Measurements from ENCODE around the gene DTL.

The DTL gene

DNA sequence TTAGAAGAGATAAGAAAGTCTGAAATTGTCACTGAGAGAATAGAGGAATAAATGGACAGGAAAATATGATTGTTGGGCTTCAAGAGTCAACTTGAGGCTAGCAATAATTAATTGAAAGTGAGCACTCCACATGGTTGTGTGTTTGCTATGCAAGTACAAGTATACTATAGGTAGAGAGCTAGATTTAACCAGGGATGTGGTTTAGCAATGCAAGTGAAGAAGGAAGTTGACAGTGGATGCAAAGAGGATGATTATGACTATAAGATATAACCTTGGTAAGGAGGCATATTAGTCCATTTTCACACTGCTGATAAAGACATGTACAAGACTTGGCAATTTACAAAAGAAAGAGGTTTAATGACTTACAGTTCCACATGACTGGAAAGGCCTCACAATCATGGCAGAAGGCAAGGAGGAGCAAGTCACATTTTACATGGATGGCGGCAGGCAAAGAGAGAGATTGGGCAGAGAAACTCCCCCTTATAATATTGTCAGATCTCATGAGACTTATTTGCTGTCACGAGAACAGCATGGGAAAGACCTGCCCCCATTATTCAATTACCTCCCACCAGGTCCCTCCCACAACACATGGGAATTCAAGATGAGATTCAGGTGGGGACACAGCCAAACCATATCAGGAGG, 47.3 kb downstream of the DTL start:
- no peak for DNase-seq (ENCODE audit: extremely low read depth in 1 of 2, low read depth in 1 of 2)

DNA sequence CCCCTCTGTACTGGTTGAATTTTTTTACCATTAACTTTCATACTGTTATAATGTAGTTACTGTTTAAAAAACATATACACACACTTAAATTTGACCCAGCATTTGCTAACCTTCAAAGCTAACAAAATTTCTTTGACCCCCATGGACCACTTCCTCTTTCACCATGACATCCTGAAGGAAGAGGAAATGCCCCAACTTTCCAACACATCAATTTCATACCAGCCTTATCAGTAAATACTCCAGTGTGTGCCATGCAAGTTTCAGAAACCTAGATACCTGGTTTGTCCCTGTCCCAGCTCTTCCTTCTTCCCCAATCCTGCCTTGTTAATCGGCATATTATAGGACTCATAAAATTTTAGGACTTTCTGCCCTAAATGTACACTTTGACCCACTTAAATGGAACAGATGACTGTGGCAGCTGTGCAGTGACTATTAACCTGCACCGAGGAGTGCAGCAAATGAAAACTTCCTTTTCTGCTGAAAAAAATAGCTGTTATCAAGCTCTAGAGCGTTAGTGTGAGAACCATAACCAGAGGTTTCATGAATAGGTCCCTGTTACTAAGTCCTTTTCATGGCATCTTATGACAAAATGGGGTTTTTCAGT, 54.1 kb downstream of the DTL start:
- no peak for DNase-seq (ENCODE audit: extremely low read depth in 1 of 2, low read depth in 1 of 2)

DNA sequence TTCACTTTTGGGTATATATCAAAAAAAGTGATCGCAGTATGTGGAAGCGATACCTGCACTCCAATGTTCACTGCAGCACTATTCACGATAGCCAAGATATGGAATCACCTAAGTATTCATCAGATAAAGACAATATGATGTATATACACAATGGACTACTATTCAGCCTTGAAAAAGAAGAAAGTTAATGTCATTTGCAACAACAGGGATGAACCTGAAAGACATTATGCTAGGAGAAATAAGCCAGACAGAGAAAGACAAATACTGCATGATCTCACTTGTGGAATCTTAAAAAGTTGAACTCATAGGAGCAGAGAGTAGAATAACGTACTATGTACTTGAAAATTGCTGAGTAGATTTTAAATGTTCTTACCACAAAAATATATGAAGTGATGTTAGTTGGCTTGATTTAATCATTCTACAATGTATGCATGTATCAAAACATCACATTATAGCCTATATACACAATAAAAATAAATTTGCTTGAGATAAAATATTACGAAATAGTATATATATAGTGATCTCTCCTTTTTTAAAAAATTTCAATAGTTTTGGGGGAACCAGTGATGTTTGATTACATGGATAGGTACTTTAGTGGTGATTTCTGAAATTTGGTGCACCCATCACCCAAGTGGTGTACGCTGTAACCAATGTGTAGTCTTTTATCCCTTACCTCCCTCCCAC, 56.0 kb downstream of the DTL start:
- no peak for DNase-seq (ENCODE audit: extremely low read depth in 1 of 2, low read depth in 1 of 2)

DNA sequence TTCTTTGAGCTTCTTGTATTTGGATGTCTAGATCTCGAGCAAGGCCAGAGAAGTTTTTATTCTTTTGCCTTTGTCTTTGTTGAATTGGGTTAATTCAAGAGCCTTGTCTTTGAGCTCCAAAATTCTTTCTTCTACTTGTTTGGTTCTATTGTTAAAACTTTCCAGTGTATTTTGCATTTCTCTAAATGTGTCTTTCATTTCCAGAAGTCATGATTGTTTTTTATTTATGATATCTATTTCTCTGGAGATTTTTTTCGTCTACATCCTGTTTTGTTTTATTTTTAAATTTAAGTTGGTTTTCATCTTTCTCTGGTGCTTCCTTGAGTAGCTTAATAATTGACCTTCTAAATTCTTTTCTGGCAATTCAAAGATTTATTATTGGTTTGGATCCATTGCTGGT, 61.8 kb downstream of the DTL start:
- no peak for DNase-seq (ENCODE audit: extremely low read depth in 1 of 2, low read depth in 1 of 2)

DNA sequence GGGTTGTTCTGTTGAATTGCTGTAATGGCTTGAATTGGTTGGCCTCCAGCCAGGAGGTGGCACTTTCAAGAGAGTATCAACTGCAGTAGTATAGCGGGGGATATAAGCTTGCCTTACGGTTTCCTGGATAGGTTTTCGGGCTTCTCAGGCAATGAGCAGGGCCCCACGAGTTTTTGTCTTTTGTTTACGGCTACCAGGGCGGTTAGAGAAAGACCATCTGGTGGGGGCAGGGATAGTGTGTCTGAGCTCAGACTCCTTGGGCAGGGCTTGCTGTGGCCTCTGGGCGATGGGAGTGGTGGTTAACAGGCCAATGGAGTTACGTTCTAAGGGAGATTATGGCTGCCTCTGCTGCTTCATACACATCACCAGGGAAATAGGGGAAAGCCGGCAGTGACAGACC, 62.8 kb downstream of the DTL start:
- no peak for DNase-seq (ENCODE audit: extremely low read depth in 1 of 2, low read depth in 1 of 2)

- no peak for DNase-seq (ENCODE audit: extremely low read depth in 1 of 2, low read depth in 1 of 2)
These were observed 63.2 kb downstream of the DTL start for GRCh38 chr1:212098771-212099170.

DNA sequence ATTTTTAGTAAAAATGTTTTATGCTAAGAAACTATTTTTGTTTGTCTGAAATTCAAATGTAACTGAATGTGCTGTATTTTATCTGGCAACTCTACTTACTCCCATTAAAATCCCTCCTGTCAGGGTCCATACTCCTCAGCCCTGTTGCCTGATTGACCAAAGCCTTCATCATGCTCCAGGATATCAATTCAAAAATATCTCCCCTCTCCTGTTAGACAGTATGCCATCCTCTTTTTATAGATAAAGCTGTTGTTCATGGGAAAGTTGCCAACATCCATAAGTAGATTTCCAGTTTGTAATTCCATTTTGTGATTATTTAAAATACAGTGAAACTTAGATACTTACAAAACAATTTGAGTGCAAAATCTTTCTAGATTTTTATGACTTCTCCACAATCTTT, 65.7 kb downstream of the DTL start:
- DNase-seq (ENCODE audit: extremely low read depth in 1 of 2, low read depth in 1 of 2), result no peak

GRCh38 chr1:212101735-212102134, 66.2 kb downstream of the DTL start:
- DNase-seq (ENCODE audit: extremely low read depth in 1 of 2, low read depth in 1 of 2), result no peak

GRCh38 chr1:212104586-212105325, 69.2 kb downstream of the DTL start:
- DNase-seq (ENCODE audit: extremely low read depth in 1 of 2, low read depth in 1 of 2), result no peak

- no peak for DNase-seq (ENCODE audit: extremely low read depth in 1 of 2, low read depth in 1 of 2)
These were observed 70.8 kb downstream of the DTL start for GRCh38 chr1:212106286-212106792.

- DNase-seq (ENCODE audit: extremely low read depth in 1 of 2, low read depth in 1 of 2), result no peak
These were observed 71.9 kb downstream of the DTL start for GRCh38 chr1:212107481-212107880.

DNA sequence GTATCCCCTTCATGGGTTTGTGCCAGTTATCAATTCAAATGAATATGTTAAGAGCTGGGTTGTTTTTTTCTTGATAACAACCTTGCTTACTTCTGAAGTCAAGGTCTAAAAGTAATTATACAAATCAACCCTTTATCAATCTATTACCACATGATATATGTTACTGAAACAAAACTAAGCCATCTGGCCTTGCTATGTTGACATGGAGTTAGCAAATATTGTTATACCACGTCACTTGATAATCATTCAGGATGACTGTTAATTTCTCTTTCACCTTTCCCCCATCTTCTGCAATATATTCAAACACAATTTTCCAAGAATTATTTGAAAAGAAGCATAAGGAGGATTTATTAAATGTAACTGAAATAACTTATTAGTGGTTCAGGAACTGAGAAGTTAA, 72.6 kb downstream of the DTL start:
- no peak for DNase-seq (ENCODE audit: extremely low read depth in 1 of 2, low read depth in 1 of 2)

- DNase-seq (ENCODE audit: extremely low read depth in 1 of 2, low read depth in 1 of 2), result no peak
These were observed 73.4 kb downstream of the DTL start for GRCh38 chr1:212108981-212109380.

DNA sequence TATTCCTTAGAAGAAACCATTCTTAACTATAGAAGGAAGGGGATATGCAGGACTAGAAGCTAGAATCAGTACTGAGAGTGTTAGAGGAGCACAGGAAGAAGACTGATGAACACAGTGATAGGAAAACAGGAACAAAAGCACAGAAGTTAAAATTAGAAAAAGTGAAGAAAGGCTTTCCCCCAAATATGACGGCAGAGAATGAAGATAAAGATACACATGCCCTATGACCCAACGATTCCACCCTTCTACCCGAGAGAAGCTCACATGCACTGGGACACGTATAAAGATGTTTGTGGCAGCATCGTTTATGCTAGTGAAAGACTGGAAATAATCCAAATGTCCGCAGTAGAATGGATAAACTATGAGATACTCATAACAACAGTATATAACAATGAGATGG, 74.2 kb downstream of the DTL start:
- DNase-seq (ENCODE audit: extremely low read depth in 1 of 2, low read depth in 1 of 2), result no peak

DNA sequence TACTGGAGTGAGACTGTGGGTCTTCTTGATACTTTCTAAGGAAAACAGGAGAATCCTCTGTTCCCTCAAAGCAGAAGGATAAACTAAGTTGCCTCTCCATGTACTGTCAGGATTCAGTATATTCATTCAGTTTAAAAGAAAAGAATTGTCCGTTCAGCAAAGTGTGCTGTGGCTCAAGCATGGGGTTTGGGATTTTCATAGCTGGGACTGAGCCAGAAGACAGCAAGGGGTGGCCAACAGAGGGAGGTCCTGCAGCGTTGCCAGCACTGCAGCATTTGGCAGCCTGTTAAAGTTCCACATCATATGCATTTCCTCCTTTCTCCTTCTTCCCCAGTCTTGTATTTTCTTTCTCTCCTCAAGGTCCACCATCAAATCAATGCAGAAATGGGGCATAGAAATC, 75.1 kb downstream of the DTL start:
- no peak for DNase-seq (ENCODE audit: extremely low read depth in 1 of 2, low read depth in 1 of 2)

DNA sequence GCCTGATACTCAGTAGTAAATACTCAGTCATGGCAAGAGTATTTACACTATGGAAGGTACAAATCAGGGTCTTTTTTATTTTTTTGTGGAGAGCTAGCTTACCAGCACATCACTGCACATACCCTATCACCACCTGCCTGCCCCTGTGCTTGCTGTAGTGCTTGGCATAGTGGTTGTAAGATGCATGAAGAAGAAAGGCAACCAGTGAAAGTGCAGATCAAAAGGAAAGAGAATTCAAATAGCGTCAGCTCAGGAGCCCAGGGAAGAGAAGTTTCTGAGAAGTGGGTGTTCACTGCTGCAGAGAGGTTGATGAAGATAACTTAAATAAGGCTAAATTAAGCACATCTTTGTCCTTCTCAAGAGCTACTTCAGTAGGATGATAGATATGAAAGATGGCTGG, 76.0 kb downstream of the DTL start:
- no peak for DNase-seq (ENCODE audit: extremely low read depth in 1 of 2, low read depth in 1 of 2)

DNA sequence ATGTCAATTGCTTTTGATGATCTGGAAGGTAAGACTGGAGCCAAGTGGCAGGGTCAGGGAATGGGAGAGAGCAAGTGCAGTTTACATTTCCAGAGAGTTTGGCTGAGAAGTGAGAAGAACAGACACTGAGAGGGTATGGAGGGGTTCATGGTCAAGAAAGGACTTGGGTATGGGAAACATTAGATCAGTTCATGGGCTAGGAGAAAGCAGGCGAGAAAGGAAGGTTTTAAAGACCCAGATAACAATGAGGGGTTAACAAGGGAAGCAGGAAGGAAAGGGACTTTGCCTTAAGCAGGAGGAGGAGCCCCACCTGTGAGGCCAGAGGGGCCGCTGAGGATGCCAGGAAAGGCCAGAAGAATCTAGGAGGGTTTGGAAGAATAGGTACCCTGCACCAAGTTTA, 78.2 kb downstream of the DTL start:
- DNase-seq (ENCODE audit: extremely low read depth in 1 of 2, low read depth in 1 of 2), result no peak

DNA sequence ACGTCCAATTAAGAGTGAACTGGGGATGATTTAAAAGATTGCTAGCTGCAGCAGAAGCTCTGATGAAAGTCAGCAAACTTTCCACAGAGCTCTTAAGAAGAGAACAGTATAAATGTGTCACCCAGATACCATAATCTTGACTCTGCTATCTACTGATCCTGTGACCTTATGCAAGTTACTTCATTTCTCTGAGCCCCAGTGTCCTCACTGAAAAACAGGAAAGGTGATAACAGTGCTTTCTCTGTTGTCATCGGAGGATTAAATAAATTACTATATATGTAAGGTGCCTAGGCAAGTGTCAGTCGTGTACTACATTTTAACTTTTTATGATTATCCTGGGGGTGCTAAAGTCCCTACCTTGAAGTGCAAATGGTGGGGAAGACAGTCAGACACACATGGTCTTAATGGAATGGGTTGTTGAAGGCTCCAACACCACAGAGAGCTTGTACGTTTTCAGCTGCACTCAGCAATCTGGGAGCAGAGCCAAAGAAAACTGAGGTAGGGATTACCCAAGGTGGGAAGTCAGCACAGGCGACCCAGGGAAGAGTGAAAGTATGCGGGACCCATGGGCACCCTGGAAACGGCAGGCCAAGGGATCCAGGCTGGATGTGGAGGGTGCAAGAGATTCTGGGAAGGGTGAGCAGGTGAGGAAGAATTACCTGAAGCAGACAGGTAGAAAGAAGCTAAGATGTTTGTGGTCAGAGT, 82.8 kb downstream of the DTL start:
- no peak for DNase-seq (ENCODE audit: extremely low read depth in 1 of 2, low read depth in 1 of 2)

GRCh38 chr1:212118872-212119260, 83.3 kb downstream of the DTL start:
- no peak for DNase-seq (ENCODE audit: extremely low read depth in 1 of 2, low read depth in 1 of 2)

GRCh38 chr1:212119397-212119837, 83.9 kb downstream of the DTL start:
- no peak for DNase-seq (ENCODE audit: extremely low read depth in 1 of 2, low read depth in 1 of 2)

DNA sequence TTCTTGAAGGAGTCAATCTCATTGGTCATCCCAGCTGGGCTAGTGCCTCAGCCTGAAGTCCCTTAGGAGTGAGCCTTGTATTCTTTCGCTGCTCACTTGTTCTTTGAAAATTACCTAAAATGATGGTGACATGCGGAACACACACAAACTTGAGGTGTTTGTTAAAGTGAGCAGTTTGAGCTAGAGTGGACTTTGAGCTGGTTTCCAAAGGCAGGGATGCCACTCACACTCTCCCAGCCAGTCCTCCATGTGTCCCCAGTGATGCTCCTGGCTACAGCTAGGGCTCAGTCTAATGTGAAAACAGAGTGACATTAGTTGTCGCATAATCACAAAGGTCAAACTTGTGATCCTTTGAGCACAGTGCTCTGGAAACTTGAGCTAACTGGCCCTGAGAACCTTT, 84.3 kb downstream of the DTL start:
- no peak for DNase-seq (ENCODE audit: extremely low read depth in 1 of 2, low read depth in 1 of 2)
